HL-60 (cell line): Measurements from ENCODE around the gene LIPC.

Source experiments
- DNase-seq, 2 experiments: peaks; one replicate each; pipeline ENCODE4 v3.0.0-alpha.2; 2010 to 2020; ENCODE audit warnings: low read depth in 1 of 2, low spot score in 1 of 2
- H3K27ac ChIP-seq: fragments of 250-450 bp; sonication (Bioruptor Pico); replicated peaks from 2 replicates; pipeline ENCODE4 v1.5.1; 2020; ENCODE audit warnings: mild to moderate bottlenecking, moderate library complexity
- H3K27me3 ChIP-seq: fragments of 250-450 bp; sonication (Bioruptor Pico); 2 replicates; pipeline ENCODE4 v1.5.1; 2021; ENCODE audit warnings: mild to moderate bottlenecking, moderate library complexity; ENCODE audit not compliant: insufficient read depth, poor library complexity, severe bottlenecking
- H3K4me3 ChIP-seq: replicated peaks from 2 replicates; pipeline ENCODE4 v1.5.1; 2011; ENCODE audit warnings: mild to moderate bottlenecking, control low read depth, low read length; ENCODE audit not compliant: insufficient read depth
- CTCF ChIP-seq: IDR thresholded peaks from one replicate; pipeline ENCODE4 v1.5.1; 2011; ENCODE audit warnings: low read length, control low read depth, inconsistent platforms; ENCODE audit not compliant: insufficient read depth
- GABPA ChIP-seq: IDR thresholded peaks from 2 replicates; pipeline ENCODE4 v1.6.1; 2012; ENCODE audit warnings: low read depth
- POLR2AphosphoS5 ChIP-seq: IDR thresholded peaks from 2 replicates; pipeline ENCODE4 v1.6.1; 2012; ENCODE audit warnings: low read depth
- SPI1 ChIP-seq: IDR thresholded peaks from 2 replicates; pipeline ENCODE4 v1.6.1; 2012; ENCODE audit warnings: low read depth, mild to moderate bottlenecking, borderline replicate concordance
- TF ChIP-seq, protein P1 (sequence below): IDR thresholded peaks from 2 replicates; pipeline ENCODE4 v1.6.1; 2012; ENCODE audit warnings: low read depth; ENCODE audit not compliant: insufficient replicate concordance

LIPC gene

DNA sequence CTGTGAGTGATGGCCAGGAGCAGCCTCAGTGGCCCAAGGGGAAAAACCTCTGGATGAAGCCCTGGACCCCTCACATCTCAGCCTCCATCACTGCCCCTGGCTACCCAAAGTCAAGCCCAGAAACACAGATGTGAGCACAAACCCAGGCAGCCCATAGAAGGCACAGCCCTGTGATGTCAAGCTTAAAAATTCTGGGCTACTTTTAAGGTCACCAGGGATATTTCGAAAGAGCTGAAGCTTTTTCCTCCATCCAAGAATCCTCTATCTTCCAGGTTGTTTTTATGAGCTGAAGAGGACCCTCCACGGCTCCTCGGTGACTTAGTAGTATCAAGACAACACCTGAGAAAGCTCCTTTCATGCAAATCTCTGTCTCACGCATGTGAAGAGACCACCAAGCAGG is 11.5 kb downstream of the LIPC start:
- no peak overlapping the region for H3K4me3 ChIP-seq
- no peaks in the 10 kb centered on the region for H3K27me3 ChIP-seq
- TF ChIP-seq, protein P1, sequence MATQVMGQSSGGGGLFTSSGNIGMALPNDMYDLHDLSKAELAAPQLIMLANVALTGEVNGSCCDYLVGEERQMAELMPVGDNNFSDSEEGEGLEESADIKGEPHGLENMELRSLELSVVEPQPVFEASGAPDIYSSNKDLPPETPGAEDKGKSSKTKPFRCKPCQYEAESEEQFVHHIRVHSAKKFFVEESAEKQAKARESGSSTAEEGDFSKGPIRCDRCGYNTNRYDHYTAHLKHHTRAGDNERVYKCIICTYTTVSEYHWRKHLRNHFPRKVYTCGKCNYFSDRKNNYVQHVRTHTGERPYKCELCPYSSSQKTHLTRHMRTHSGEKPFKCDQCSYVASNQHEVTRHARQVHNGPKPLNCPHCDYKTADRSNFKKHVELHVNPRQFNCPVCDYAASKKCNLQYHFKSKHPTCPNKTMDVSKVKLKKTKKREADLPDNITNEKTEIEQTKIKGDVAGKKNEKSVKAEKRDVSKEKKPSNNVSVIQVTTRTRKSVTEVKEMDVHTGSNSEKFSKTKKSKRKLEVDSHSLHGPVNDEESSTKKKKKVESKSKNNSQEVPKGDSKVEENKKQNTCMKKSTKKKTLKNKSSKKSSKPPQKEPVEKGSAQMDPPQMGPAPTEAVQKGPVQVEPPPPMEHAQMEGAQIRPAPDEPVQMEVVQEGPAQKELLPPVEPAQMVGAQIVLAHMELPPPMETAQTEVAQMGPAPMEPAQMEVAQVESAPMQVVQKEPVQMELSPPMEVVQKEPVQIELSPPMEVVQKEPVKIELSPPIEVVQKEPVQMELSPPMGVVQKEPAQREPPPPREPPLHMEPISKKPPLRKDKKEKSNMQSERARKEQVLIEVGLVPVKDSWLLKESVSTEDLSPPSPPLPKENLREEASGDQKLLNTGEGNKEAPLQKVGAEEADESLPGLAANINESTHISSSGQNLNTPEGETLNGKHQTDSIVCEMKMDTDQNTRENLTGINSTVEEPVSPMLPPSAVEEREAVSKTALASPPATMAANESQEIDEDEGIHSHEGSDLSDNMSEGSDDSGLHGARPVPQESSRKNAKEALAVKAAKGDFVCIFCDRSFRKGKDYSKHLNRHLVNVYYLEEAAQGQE = no peak
- no peak for TF ChIP-seq CTCF
- TF ChIP-seq GABPA = no peak
- no peak for TF ChIP-seq SPI1
- no peak for TF ChIP-seq POLR2AphosphoS5
- no peak overlapping the region for H3K27ac ChIP-seq
- DNase-seq = no peak

DNA sequence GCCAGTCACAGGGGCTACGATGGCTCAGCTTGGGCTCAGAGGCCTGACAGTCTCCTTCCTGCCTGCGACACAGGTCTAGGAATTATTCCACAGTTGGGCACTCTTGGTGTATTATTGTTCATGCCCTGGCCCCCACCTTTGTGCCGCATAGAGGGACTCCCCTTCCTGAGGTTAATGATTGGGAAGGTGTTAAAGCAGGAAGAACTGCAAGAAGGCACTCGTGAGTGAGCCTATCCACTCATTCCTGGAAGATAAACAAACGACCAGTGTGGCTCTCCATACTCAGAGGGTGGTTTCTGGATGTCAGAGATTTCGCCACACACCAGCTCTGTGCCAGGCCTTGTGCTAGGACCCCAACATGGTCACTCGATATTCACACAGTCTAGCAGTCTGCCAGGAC is 12.3 kb downstream of the LIPC start:
- no peak for DNase-seq
- H3K4me3 ChIP-seq = no peak overlapping the region
- TF ChIP-seq CTCF (no peak), POLR2AphosphoS5 (no peak), SPI1 (no peak), GABPA (no peak)
- TF ChIP-seq, protein P1 = no peak
- no peaks in the 10 kb centered on the region for H3K27me3 ChIP-seq
- no peak overlapping the region for H3K27ac ChIP-seq

GRCh38 chr15:58444658-58445332 is 13.0 kb downstream of the LIPC start:
- DNase-seq = no peak
- Histone ChIP-seq H3K27me3 (no peaks in the 10 kb centered on the region), H3K4me3 (no peak overlapping the region), H3K27ac (no peak overlapping the region)
- TF ChIP-seq POLR2AphosphoS5 (no peak), CTCF (no peak), SPI1 (no peak), GABPA (no peak)
- TF ChIP-seq, protein P1 = no peak
